ENCODE measurements around the gene FBXL19.

- TF ChIP-seq CTCF (conservative IDR thresholded peaks at IDR 0.05; ENCODE audit: low read length) (no peak), EZH2phosphoT487 (IDR thresholded peaks at IDR 0.05; ENCODE audit: borderline replicate concordance, low read depth, low read length) (no peak)
Measured at GRCh38 chr16:30899794-30900193, 23.6 kb upstream of the FBXL19 start.

All from OCI-LY7 (cell line).